ENCODE data around the gene TP63.

Gene TP63

DNA sequence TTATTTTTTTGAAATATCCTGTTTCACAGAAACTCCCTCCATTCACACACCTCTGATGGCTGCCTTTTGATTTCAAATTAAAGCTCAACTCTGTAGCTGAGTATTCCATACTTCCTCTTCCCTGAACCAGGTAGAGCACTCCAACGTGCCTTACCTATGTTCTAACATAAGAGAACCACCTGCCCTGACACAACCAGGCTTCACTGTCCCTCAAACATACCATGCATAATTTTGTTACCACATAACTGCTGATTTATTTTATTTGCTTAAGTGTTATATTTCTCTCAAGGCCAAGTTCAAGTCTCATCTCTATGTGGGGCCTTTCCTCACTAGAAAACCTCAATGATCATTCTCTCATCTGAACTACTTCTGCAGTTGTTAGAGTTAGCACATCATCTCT is 279.8 kb downstream of the TP63 start:
- DNase-seq: no peak

- no peak for DNase-seq
These were observed 283.6 kb downstream of the TP63 start for GRCh38 chr3:189914799-189915198.

- no peak for DNase-seq
These were observed 290.6 kb downstream of the TP63 start for GRCh38 chr3:189921770-189922169.

GRCh38 chr3:189927975-189928895 is 297.0 kb downstream of the TP63 start:
- no peak for DNase-seq

GRCh38 chr3:189936201-189936945 is 305.2 kb downstream of the TP63 start:
- no peak for DNase-seq

- DNase-seq: no peak
These were observed 306.3 kb downstream of the TP63 start for GRCh38 chr3:189937302-189938127.

GRCh38 chr3:189941125-189941524 is 309.9 kb downstream of the TP63 start:
- no peak for DNase-seq

GRCh38 chr3:189941679-189942078 is 310.5 kb downstream of the TP63 start:
- DNase-seq: no peak

GRCh38 chr3:189942948-189943347 is 311.8 kb downstream of the TP63 start:
- DNase-seq: no peak

GRCh38 chr3:189944285-189945145 is 313.3 kb downstream of the TP63 start:
- no peak for DNase-seq

GRCh38 chr3:189945935-189946709 is 314.9 kb downstream of the TP63 start:
- DNase-seq: no peak

All from amygdala (tissue), 56 donors.